Stromal cell of bone marrow (primary cell): ENCODE data around the gene RNF212.

Experiments used
- DNase-seq: peaks from one replicate; pipeline ENCODE4 v3.0.0-alpha.2; 2012; ENCODE audit warnings: low read depth

RNF212 gene

DNA sequence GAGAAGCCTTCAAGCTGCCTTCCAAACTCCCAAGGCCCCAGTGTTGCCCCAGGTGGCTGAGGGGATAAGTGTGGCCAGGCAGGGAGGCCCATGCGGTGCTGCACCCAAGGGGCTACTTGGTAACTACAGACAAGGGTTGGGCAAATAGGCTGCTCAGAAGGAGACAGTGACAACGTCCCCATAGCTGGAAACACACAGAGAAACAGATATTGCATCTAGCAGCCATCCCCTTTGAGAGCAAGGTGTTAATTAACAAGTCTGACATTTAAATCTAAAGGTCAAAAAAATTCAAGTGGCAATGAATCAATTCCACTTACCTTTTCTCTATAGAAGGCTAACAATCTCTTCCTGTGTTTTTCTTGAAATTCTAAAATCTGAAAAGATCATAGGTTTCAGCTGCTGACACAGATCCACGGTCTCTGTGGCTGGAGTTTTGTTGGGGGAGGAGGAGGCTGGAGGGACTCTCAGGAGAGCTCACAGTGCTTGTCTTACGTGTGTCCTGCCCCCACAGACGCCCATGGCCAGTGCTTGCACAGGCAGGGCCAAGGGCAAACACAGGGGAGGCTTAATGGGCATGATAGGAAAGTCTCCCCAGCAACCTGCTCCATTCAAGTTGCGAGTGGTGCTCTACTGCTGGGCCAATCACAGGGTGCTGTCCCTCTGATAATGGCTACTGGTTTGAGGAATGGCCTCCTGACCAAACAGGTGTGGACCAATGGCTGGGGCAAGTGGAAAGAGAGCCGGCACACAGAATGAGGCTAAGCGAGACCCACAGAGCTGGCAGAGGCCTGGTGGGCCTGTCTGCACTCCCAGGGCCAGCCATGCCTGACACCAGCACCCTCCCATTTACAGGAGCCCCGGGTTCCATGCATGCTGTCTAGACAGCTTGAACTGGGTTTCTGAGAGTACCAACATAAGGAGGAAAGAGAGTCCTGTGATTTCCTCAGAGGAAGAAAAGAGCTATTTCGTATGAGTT lies 22.6 kb downstream of the RNF212 start:
- DNase-seq, result no peak

DNA sequence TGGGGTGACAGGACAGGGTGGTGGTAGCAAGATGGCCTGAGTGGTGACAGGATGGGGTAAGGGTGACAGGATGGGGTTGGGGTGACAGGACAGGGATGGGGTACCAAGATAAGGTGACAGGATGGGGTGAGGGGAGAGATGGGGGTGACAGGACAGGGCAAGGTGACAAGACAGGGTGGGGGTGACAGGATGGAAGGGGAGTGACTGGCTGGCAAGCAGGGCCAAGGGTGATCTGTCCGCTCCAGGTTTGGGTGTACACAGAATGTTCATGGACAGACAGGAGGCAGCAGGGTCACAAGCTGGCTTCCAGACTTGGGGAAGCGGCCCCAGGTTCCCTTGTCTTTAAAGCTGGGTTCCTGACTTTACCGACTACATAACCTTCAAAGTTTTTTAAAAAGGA lies 23.3 kb downstream of the RNF212 start:
- DNase-seq, result no peak

GRCh38 chr4:1087371-1087770 lies 26.0 kb downstream of the RNF212 start:
- DNase-seq, result no peak

GRCh38 chr4:1086011-1086410 lies 27.4 kb downstream of the RNF212 start:
- no peak for DNase-seq

- no peak for DNase-seq
Measured at GRCh38 chr4:1085404-1085799, 28.0 kb downstream of the RNF212 start.

GRCh38 chr4:1084796-1085403 lies 28.5 kb downstream of the RNF212 start:
- DNase-seq, result no peak

DNA sequence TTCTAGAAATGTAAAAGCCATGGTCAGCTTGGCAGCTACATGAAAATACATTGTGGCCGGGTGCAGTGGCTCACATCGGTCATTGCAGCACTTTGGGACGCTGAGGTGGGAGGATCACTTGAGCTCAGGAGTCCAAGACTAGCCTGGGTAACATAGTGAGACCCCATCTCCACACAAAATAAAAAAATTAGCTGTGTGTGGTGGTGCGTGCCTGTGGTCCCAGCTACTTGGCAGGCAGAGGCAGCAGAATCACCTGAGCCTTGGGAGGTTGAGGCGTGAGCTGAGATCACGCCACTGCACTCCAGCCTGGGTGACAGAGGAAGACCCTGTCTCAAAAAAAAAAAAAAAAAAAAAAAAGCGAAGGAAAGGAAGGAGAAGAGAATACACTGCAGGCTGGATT lies 29.0 kb downstream of the RNF212 start:
- no peak for DNase-seq

GRCh38 chr4:1082215-1083182 lies 30.9 kb downstream of the RNF212 start:
- peak; percentile 83 for DNase-seq

DNA sequence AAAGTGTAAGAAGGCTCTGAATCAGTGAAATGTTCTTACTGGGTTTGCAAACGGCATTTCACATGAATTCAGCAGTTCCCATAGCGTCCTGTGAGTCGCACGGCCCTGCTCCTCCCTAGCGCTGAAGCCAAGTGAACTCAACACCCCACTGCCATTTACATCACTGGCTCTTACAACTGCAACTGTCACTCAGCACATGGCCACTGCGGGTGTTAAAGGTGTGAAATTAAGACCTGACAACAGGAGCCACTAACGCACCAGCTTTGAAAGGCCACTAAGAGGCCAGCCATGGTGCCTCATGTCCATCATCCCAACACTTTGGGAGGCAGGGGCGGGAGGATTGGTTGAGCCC lies 31.7 kb downstream of the RNF212 start:
- DNase-seq, result peak; percentile 30

GRCh38 chr4:1080961-1081688 lies 32.2 kb downstream of the RNF212 start:
- DNase-seq, result no peak

- DNase-seq, result no peak
Measured at GRCh38 chr4:1080432-1080831, 32.9 kb downstream of the RNF212 start.

DNA sequence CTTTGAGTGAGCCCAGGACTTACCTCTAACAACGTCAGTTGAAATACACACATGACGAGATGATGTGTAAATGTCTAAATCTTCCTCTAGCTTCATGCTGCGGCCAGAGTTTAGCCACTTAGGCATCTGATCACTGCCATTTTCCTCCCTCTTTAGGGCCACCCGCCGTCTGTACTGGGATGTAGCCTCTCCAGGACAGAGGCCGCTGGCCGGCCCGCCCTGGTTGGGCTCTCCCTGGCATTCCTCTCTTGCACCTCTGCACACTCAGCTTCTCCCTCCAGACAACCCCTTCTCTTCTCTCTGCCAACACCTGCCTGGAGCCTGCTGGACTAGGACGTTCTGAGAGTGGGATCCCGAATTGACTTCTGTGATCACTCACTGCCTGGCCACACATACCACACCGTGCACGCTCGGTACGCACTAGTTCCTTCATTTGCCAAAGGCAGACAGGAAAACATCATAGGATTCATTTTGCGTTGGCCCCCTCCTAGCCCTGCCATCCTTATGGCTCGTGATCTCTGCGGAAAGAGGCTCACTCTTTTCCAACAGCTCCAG lies 33.6 kb downstream of the RNF212 start:
- DNase-seq, result no peak

GRCh38 chr4:1078490-1078889 lies 34.9 kb downstream of the RNF212 start:
- DNase-seq, result no peak

DNA sequence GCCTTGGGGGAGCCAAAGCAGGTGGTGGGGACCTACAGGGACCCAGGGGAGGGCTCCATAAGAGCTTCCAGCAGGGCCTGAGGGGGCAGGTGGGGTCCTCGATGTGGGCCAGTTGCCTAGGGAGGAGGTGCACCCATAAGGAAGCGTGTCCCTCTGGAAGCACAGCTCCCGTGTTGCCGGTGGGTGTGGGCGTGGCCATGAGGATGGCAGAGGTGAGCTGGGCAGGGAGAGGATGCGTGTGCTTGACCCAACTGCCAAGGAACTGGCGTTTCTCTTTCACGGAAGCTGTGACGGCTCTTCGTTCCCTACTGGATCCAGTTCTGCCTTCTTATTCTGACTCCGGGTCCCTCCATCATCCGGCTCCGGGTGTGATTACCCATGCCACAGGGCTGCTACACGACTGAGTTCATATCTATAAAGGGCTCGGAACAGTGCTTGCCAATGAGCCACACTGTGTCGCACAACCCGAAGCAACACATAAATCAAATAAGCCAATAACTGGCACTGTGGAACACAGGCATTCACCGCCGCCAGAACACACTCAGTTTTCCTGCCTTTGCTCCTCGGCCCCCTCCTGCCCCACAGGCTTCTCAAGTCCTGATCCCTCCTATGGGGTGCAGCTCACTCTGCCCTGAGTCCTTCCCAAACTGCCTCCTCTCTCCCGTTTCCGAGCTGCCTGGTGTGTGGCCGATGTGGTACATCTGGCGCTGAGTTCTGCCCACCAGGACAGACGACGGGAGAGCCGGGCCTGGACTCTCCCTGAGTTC lies 35.5 kb downstream of the RNF212 start:
- no peak for DNase-seq

DNA sequence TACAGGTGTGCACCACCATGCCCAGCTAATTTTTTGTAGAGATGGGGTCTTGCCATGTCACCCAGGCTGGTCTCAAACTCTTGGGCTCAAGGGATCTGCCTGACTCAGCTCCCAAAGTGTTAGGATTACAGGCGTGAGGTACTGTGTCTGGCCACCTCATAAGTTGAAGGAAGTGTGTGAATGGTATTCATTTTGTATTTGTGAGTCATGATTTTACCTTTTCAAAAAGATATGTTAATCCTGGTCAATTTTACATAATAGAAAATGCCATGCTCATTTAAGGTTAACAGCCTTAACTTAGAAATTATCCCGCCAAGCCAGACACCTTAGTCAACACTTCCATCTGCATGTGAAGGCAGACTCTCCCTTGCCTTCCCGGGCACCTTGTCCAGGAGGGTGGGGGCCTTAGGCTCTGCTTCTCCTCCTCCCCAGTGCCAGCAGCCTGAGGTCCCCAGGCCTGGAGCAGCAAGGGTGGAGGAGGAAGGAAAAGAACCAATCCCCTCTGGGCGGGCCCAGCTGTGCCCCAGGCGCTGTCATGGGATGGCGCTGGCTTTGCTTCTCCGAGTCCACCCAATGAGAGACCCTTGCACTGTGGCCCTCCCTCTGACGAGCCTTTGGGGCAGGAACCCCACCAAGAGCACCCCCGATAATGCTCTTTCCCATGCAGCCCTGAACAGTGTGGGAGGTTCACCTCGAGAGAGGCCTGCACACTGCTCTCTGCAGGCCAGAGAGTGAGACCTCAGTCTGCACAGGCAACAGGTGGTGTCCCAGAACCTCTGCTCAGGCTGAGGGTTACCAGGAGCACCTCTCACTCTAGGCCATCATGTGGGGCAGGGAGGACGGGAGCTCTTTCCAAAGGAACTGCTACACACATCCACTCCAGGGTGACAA lies 37.3 kb downstream of the RNF212 start:
- no peak for DNase-seq

DNA sequence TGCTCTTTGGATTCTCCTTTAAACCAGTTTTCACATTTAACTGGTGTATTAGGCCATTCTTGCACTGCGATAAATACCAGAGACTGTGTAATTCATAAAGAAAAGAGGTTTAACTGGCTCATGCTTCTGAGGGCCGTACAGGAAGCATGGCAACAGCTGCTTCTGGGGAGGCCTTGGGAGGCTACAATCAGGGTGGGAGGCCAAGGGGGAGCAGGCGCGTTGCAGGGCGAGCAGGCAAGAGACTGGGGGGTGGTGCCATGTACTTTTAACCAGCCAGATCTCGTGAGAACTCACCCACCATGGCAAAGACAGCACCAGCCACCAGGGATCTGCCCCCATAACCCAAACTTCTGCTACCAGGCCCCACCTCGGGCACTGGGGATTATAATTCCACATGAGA lies 38.1 kb downstream of the RNF212 start:
- DNase-seq, result no peak

DNA sequence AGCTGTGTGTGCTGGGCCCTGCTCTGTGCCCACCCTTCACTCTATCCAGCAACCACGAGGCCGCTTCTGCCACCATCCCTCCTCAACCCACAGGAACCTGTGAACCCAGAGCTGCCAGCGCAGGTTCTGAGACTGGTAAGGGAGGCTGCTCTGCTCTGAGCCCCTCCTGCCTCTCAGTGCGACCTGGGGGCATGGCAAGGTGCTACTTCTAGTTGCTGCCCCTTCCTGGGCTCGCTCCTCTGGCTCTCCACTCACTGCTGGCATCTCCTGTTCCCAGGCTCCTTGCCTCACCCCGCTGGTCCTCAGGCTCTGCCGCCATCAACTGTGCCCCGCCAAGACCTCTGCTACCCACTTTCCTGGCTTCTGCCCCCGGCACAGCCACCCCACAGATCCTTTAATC lies 39.3 kb downstream of the RNF212 start:
- no peak for DNase-seq

- peak; percentile 43 for DNase-seq
Measured at GRCh38 chr4:1072830-1073446, 40.4 kb downstream of the RNF212 start.

DNA sequence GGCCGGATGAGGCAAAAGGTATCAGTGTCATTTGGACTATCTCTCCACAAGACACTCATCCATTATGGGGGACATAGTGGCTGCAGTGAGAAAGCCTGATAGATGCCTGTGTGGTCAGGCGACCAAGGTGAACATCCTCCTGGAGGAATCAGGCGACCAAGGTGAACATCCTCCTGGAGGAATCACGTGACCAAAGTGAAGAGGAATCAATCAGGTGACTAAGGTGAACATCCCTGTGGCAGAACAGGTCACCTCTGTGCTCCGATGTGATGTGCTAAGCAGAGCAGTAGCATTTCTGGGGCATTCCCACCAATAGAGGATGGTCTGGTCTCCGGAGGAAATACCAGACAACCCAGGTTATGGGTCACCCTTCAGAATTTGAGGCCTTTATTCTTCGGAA lies 44.0 kb downstream of the RNF212 start:
- no peak for DNase-seq
